Measurements from ENCODE around the gene TSPOAP1.
"Not testable (repeated sequence)": the region's sequence is repeated elsewhere in the genome, so short reads cannot be mapped to it uniquely, and the experiment has no call there.

Gene TSPOAP1

GRCh38 chr17:58344047-58344790 is 15.6 kb upstream of the TSPOAP1 start:
- TF ChIP-seq CTCF (conservative IDR thresholded peaks at IDR 0.05), result no peak
- H3K27ac ChIP-seq, result no peak overlapping the region

- no peak overlapping the region for H3K27ac ChIP-seq
- TF ChIP-seq CTCF (conservative IDR thresholded peaks at IDR 0.05), result no peak
- no peak for TF ChIP-seq ZFX (IDR thresholded peaks at IDR 0.05)
Measured at GRCh38 chr17:58343131-58343530, 14.5 kb upstream of the TSPOAP1 start.

GRCh38 chr17:58341861-58342475 is 13.4 kb upstream of the TSPOAP1 start:
- no peak overlapping the region for H3K27ac ChIP-seq
- TF ChIP-seq CTCF (conservative IDR thresholded peaks at IDR 0.05), result no peak
- no peak for TF ChIP-seq ZFX (IDR thresholded peaks at IDR 0.05)

DNA sequence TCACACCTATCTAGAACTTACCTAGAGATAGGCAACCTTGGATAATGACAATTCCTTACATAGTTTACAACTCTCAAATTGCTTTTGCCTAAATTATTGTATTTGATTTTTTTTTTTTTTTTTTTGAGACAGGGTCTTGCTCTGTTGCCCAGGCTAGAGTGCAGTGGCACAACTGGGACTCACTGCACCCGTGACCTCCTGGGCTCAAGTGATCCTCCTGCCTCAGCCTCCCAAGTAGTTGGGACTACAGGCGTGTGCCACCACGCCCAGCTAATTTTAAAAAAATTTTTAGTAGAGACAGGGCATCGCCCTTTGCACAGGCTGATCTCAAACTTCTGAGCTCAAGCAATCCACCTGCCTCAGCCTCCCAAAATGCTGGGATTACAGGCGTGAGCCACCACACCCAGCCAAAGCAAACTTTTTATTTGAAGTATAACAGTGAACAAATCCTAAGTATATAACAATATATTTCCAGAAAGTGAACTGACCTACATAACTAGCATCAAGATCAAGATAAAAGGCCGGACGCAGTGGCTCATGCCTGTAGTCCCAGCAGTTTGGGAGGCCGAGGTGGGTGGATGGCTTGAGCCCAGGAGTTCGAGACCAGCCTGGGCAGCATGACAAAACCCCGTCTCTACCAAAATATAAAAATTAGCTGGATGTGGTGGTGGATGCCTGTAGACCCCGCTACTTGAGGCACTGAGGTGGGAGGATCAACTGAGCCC is 12.7 kb upstream of the TSPOAP1 start:
- not testable (repeated sequence) for H3K27ac ChIP-seq

GRCh38 chr17:58340405-58340876 is 11.8 kb upstream of the TSPOAP1 start:
- TF ChIP-seq CTCF (conservative IDR thresholded peaks at IDR 0.05) (no peak), ZFX (IDR thresholded peaks at IDR 0.05) (no peak)
- H3K27ac ChIP-seq, result no peak overlapping the region

GRCh38 chr17:58339755-58340404 is 11.3 kb upstream of the TSPOAP1 start:
- TF ChIP-seq ZFX (IDR thresholded peaks at IDR 0.05) (no peak), CTCF (conservative IDR thresholded peaks at IDR 0.05) (no peak)
- H3K27ac ChIP-seq, result no peak overlapping the region

DNA sequence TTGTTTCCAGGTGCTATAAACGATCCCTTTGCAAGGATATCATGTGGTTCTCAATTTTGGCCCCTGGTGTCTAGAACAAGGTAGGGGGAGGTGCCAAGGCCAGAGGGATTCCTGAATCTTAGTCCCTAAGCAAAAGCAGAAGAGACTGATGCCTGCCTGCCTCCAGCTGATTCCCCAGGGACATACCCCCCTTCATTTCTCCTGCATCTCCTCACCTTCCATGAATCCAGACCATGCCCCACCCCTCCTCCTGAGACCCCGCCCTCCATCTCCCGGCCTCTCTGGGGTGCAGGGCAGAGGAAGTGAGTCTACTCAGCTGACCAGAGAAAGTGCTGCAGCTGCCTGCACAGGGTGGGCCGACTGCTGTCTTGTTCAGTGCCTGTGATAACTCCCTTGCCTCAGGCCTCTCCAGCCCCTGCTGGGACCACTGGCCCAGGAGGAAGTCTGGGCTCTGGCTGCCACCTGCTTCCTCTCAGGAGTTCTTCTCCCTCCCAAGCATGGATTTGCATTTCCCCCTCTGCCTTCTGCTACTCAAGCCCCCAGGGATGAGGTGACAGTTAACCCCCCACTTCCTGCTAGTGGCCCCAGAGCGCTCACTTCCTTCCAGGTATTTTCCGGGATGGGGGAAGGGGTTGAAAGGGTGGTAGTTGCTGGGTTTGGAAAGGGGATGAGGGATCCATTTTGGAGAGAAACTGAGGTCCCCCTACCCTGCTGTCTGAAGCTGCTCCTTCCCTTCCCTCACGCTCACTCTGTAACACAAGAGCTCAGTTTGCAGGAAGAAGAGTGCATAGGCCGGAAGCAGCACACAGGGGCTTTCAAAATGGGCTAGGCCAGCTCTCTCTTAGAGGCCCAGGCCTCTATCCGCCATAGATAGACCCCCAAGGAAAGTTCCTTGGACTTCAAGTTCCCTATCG is 10.5 kb upstream of the TSPOAP1 start:
- no peak overlapping the region for H3K27ac ChIP-seq
- no peak for TF ChIP-seq ZFX (IDR thresholded peaks at IDR 0.05)
- no peak for TF ChIP-seq CTCF (conservative IDR thresholded peaks at IDR 0.05)
